Measurements from ENCODE around the gene IP6K1. TPM values are rescaled to one million over a fixed set of nuclear protein-coding genes. Genes with fewer than 3 reads are reported as not detected.

Gene IP6K1
- total RNA-seq, 2 experiments from 2014 or later = 27.4 to 30.9 TPM

- intact Hi-C loops (cut with micrococcal nuclease; ENCODE audit: unreplicated experiment) = no loop called here
- Histone ChIP-seq H3K27ac (ENCODE audit: low read depth, low read length, poor library complexity, severe bottlenecking) (no peak overlapping the region), H2AFZ (ENCODE audit: low read length) (no peak overlapping the region), H3K4me1 (ENCODE audit: insufficient read depth, low read length, poor library complexity, severe bottlenecking) (peaks cover 35% of the 10 kb centered on the region), H3K4me3 (ENCODE audit: low read depth, low read length, poor library complexity, severe bottlenecking) (no peak overlapping the region), H3K4me2 (ENCODE audit: low read length) (no peak overlapping the region), H3K9me2 (ENCODE audit: insufficient read depth, low read length) (no peaks in the 10 kb centered on the region), H3K36me3 (ENCODE audit: insufficient read depth, low read length) (peaks cover 62% of the 10 kb centered on the region), H4K20me1 (ENCODE audit: insufficient read depth, low read length) (no peaks in the 10 kb centered on the region), H3K9me3 (ENCODE audit: low read length) (no peaks in the 10 kb centered on the region), H3K79me2 (ENCODE audit: insufficient read depth, low read depth, low read length) (peaks cover 13% of the 10 kb centered on the region; the same call in 1 of the 2 replicates)
- no peak for TF ChIP-seq CTCF (conservative IDR thresholded peaks at IDR 0.05; ENCODE audit: low read length)
- TF ChIP-seq EZH2phosphoT487 (IDR thresholded peaks at IDR 0.05; ENCODE audit: borderline replicate concordance, low read depth, low read length) = no peak
- ChIA-PET POLR2A (no interaction called here), CTCF (ENCODE audit: unreplicated experiment) (no interaction called here)
- BruUV-seq (replicated peaks) = TSS peak; percentile 37
- no peak for DNase-seq (ENCODE audit: low spot score)
Observed at GRCh38 chr3:49721596-49721895, 64.8 kb downstream of the IP6K1 start.

GRCh38 chr3:49720855-49721595 is 65.3 kb downstream of the IP6K1 start:
- BruUV-seq (replicated peaks) = no TSS peak
- intact Hi-C loops (cut with micrococcal nuclease; ENCODE audit: unreplicated experiment) = no loop called here

More at GRCh38 chr3:49720855-49721595, 65.3 kb downstream of the IP6K1 start:
- no peak overlapping the region for H3K4me2 ChIP-seq (ENCODE audit: low read length)
- H3K4me1 ChIP-seq (ENCODE audit: insufficient read depth, low read length, poor library complexity, severe bottlenecking) = peaks cover 30% of the 10 kb centered on the region
- H3K4me3 ChIP-seq (ENCODE audit: low read depth, low read length, poor library complexity, severe bottlenecking) = no peak overlapping the region
- H4K20me1 ChIP-seq (ENCODE audit: insufficient read depth, low read length) = no peaks in the 10 kb centered on the region
- CTCF ChIA-PET (ENCODE audit: unreplicated experiment) = no interaction called here
- H3K36me3 ChIP-seq (ENCODE audit: insufficient read depth, low read length) = peaks cover 63% of the 10 kb centered on the region
- H2AFZ ChIP-seq (ENCODE audit: low read length) = no peak overlapping the region
- no peak for DNase-seq (ENCODE audit: low spot score)
- peaks cover 13% of the 10 kb centered on the region; the same call in 1 of the 2 replicates for H3K79me2 ChIP-seq (ENCODE audit: insufficient read depth, low read depth, low read length)
- no peaks in the 10 kb centered on the region for H3K9me2 ChIP-seq (ENCODE audit: insufficient read depth, low read length)
- POLR2A ChIA-PET = no interaction called here
- TF ChIP-seq CTCF (conservative IDR thresholded peaks at IDR 0.05; ENCODE audit: low read length) (no peak), EZH2phosphoT487 (IDR thresholded peaks at IDR 0.05; ENCODE audit: borderline replicate concordance, low read depth, low read length) (no peak)
- no peaks in the 10 kb centered on the region for H3K9me3 ChIP-seq (ENCODE audit: low read length)
- H3K27ac ChIP-seq (ENCODE audit: low read depth, low read length, poor library complexity, severe bottlenecking) = no peak overlapping the region
